Nephron progenitor cell (in vitro differentiated cells): Measurements from ENCODE around the gene HS3ST3B1.

ENCODE experiments used
- DNase-seq: peaks from one replicate; pipeline ENCODE4 v3.0.0; 2021
- H3K27ac Mint-ChIP-seq: 2 replicates; pipeline ENCODE4 v1.8.0; 2021; ENCODE audit warnings: mild to moderate bottlenecking, moderate library complexity, mixed read lengths
- H3K27me3 Mint-ChIP-seq: 2 replicates; pipeline ENCODE4 v1.8.0; 2021; ENCODE audit warnings: mild to moderate bottlenecking, low read depth, mixed read lengths; ENCODE audit not compliant: poor library complexity
- H3K36me3 Mint-ChIP-seq: 2 replicates; pipeline ENCODE4 v1.8.0; 2021; ENCODE audit warnings: low read depth, mixed read lengths
- H3K4me1 Mint-ChIP-seq: 2 replicates; pipeline ENCODE4 v1.8.0; 2021; ENCODE audit warnings: mixed read lengths
- H3K4me3 Mint-ChIP-seq: 2 replicates; pipeline ENCODE4 v1.8.0; 2021; ENCODE audit warnings: mild to moderate bottlenecking, moderate library complexity, mixed read lengths
- H3K9me3 Mint-ChIP-seq: 2 replicates; pipeline ENCODE4 v1.8.0; 2021; ENCODE audit warnings: mild to moderate bottlenecking, moderate library complexity, mixed read lengths
- CTCF ChIP-seq: fragments of 200-600 bp; sonication (generic); IDR thresholded peaks from 2 replicates; pipeline ENCODE4 v1.5.0; 2021; ENCODE audit warnings: antibody characterized with exemption

Gene HS3ST3B1

GRCh38 chr17:14296166-14296910 lies 4.5 kb upstream of the HS3ST3B1 start:
- Mint-ChIP-seq H3K27ac (no peak overlapping the region), H3K27me3 (peaks cover 71% of the 10 kb centered on the region), H3K4me1 (peaks cover 46% of the 10 kb centered on the region), H3K9me3 (peaks cover 7% of the 10 kb centered on the region), H3K36me3 (no peaks in the 10 kb centered on the region), H3K4me3 (peak overlapping the region; percentile 79)
- DNase-seq = no peak
- TF ChIP-seq CTCF = no peak

- peaks cover 71% of the 10 kb centered on the region for H3K27me3 Mint-ChIP-seq
- TF ChIP-seq CTCF = no peak
- H3K4me3 Mint-ChIP-seq = peak overlapping the region; percentile 84
- H3K9me3 Mint-ChIP-seq = no peaks in the 10 kb centered on the region
- DNase-seq = peak; percentile 74
- peaks cover 46% of the 10 kb centered on the region for H3K4me1 Mint-ChIP-seq
- no peak overlapping the region for H3K27ac Mint-ChIP-seq
- no peaks in the 10 kb centered on the region for H3K36me3 Mint-ChIP-seq
These were observed 3.6 kb upstream of the HS3ST3B1 start for GRCh38 chr17:14297161-14297851.

- DNase-seq = no peak
- Mint-ChIP-seq H3K27me3 (peaks cover 71% of the 10 kb centered on the region), H3K27ac (no peak overlapping the region), H3K4me3 (peak overlapping the region; percentile 84), H3K4me1 (peaks cover 49% of the 10 kb centered on the region), H3K9me3 (no peaks in the 10 kb centered on the region), H3K36me3 (no peaks in the 10 kb centered on the region)
- TF ChIP-seq CTCF = no peak
These were observed 2.5 kb upstream of the HS3ST3B1 start for GRCh38 chr17:14298221-14298946.

GRCh38 chr17:14298947-14299279 lies 2.0 kb upstream of the HS3ST3B1 start:
- no peak overlapping the region for H3K27ac Mint-ChIP-seq

More at GRCh38 chr17:14298947-14299279, 2.0 kb upstream of the HS3ST3B1 start:
- TF ChIP-seq CTCF = no peak
- no peak for DNase-seq
- peaks cover 54% of the 10 kb centered on the region for H3K4me1 Mint-ChIP-seq
- H3K36me3 Mint-ChIP-seq = no peaks in the 10 kb centered on the region
- peaks cover 66% of the 10 kb centered on the region for H3K27me3 Mint-ChIP-seq
- peak overlapping the region; percentile 84 for H3K4me3 Mint-ChIP-seq
- H3K9me3 Mint-ChIP-seq = no peaks in the 10 kb centered on the region
